Kidney (tissue), 14 donors: ENCODE data around the gene C1orf21. TPM values are rescaled to one million over a fixed set of nuclear protein-coding genes. Genes with fewer than 3 reads are reported as not detected.

Experiments used
- DNase-seq, 5 donors: peaks; one replicate each; pipeline ENCODE4 v3.0.0-alpha.2; 2013 to 2020
- FAIRE-seq: peaks from 2 replicates; lab custom pipeline; 2012; peaks lifted over from hg19 to GRCh38; lab: Jason Lieb, UNC
- H3K27ac ChIP-seq, 2 donors: one replicate each; pipeline ENCODE4 v1.7.0; 2013; ENCODE audit warnings: low read depth in 2 of 2, low read length in 2 of 2, inconsistent platforms in 1 of 2
- H3K27me3 ChIP-seq: one replicate; pipeline ENCODE4 v1.7.1; 2013; ENCODE audit warnings: low read length, inconsistent platforms; ENCODE audit not compliant: control insufficient read depth, insufficient read depth
- H3K36me3 ChIP-seq, 3 donors: one replicate each; pipeline versions ENCODE4 v1.7.0 to v1.7.1; 2013; ENCODE audit warnings: low read length in 3 of 3, control low read depth in 1 of 3, inconsistent platforms in 1 of 3; ENCODE audit not compliant: insufficient read depth in 3 of 3, control insufficient read depth in 2 of 3
- H3K4me1 ChIP-seq, 3 donors: one replicate each; pipeline versions ENCODE4 v1.7.0 to v1.7.1; 2013; ENCODE audit warnings: low read length in 3 of 3, inconsistent platforms in 1 of 3, low read depth in 1 of 3; ENCODE audit not compliant: control insufficient read depth in 2 of 3, insufficient read depth in 2 of 3
- H3K4me3 ChIP-seq, 3 donors: one replicate each; pipeline versions ENCODE4 v1.7.0 to v1.8.1; 2013; ENCODE audit warnings: low read length in 3 of 3, control low read depth in 1 of 3, inconsistent platforms in 1 of 3
- H3K9ac ChIP-seq, 3 donors: one replicate each; pipeline versions ENCODE4 v1.7.0 to v1.7.1; 2013; ENCODE audit warnings: low read length in 3 of 3, control low read depth in 1 of 3, inconsistent platforms in 1 of 3
- H3K9me3 ChIP-seq, 3 donors: one replicate each; pipeline versions ENCODE4 v1.7.0 to v1.7.1; 2013; ENCODE audit warnings: low read length in 3 of 3, control low read depth in 1 of 3, inconsistent platforms in 1 of 3; ENCODE audit not compliant: control insufficient read depth in 2 of 3, insufficient read depth in 1 of 3
- intact Hi-C: fragments of 100-400 bp; cut with DNase I; formaldehyde crosslinking; loops from one replicate; pipeline ENCODE4 v1.11.1; 2022
- polyA plus RNA-seq: library from polyadenylated mRNA; stranded (reverse); fragments of 350-450 nt; fragmentation: Illumina TruSeq; extraction: RNeasy Lipid Tissue Mini Kit (QIAGEN cat#74804); gene quantifications from one replicate; pipeline ENCODE4 v1.2.3, GENCODE V29; 2014; ENCODE audit warnings: low read depth, low replicate concordance; ENCODE audit not compliant: insufficient read depth
- total RNA-seq: library from RNA; stranded (reverse); fragmentation: NEBNext Ultra II Directional; extraction: Animal tissue kit (Norgen Biotek cat#: 25700); gene quantifications from one replicate; pipeline ENCODE4 v1.2.1, GENCODE V29; 2021
- TF ChIP-seq, protein P1 (sequence below): IDR thresholded peaks from 3 replicates; pipeline ENCODE4 v1.5.1; 2012; ENCODE audit warnings: mild to moderate bottlenecking, moderate library complexity, borderline replicate concordance; ENCODE audit not compliant: insufficient read depth; ENCODE audit errors: extremely low read depth
- donor health status: control.
- donor health status: control.
- donor health status: control.
- donor health status: control.
- donor health status: control.
- donor health status: DM: yes; HTN: yes; CAD: no.
- donor health status: Normal renal cell carcinoma (clear cell type).

The C1orf21 gene
- total and polyA plus RNA-seq, 2 donors from 2014 or later = 18.3 to 18.6 TPM

DNA sequence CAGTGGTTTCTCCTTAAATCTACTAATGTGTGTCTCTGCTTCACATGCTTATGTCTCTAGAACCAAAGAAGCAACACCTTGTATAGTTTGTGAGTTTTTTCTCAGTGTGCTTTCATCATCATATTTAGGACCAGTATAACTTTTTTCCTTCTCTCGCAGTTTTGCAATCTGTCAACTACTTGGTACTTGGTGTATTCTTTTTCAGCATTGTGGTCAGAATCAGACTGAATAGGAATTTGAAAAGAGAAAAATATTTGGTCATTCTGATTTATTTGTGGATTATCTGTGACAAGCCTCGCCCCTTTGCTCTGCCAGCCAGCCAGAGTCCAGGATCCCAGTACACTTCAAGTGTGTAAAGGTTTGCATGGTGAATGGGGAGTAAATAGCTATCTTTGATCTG lies 122.3 kb downstream of the C1orf21 start:
- no peak overlapping the region for H3K27ac ChIP-seq
- H3K4me3 ChIP-seq = no peak overlapping the region
- peaks cover 0 to 7% (median 0%) of the 10 kb centered on the region in 3 donors for H3K4me1 ChIP-seq
- H3K36me3 ChIP-seq = no peaks in the 10 kb centered on the region
- no peak overlapping the region for H3K9ac ChIP-seq
- FAIRE-seq (no peak), DNase-seq (no peak)
- H3K9me3 ChIP-seq = no peaks in the 10 kb centered on the region
- intact Hi-C loops = no loop called here
- TF ChIP-seq, protein P1, sequence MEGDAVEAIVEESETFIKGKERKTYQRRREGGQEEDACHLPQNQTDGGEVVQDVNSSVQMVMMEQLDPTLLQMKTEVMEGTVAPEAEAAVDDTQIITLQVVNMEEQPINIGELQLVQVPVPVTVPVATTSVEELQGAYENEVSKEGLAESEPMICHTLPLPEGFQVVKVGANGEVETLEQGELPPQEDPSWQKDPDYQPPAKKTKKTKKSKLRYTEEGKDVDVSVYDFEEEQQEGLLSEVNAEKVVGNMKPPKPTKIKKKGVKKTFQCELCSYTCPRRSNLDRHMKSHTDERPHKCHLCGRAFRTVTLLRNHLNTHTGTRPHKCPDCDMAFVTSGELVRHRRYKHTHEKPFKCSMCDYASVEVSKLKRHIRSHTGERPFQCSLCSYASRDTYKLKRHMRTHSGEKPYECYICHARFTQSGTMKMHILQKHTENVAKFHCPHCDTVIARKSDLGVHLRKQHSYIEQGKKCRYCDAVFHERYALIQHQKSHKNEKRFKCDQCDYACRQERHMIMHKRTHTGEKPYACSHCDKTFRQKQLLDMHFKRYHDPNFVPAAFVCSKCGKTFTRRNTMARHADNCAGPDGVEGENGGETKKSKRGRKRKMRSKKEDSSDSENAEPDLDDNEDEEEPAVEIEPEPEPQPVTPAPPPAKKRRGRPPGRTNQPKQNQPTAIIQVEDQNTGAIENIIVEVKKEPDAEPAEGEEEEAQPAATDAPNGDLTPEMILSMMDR = no peak
- H3K27me3 ChIP-seq = no peaks in the 10 kb centered on the region

DNA sequence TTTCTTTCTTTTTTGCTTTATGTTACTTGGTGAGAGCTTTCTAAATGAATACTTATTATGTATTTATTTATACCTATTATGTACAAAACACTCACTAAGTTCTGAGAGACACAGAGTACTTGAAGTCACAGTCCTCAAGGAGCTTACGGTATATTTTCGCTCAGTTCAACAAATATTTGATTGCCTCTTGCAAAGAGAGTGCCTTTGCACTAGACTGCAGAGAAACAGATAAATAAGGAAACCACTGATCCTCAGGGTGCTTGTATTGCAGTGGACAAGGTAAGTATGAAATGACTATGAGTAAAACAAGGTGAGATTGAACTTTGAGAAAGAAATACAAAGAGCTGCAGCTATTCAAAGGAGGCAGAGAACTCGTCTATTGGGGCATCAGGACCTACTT lies 123.3 kb downstream of the C1orf21 start:
- intact Hi-C loops = no loop called here
- TF ChIP-seq, protein P1 = no peak
- no peaks in the 10 kb centered on the region for H3K9me3 ChIP-seq
- no peaks in the 10 kb centered on the region for H3K27me3 ChIP-seq
- H3K27ac ChIP-seq = no peak overlapping the region
- no peak overlapping the region for H3K9ac ChIP-seq
- no peak overlapping the region for H3K4me3 ChIP-seq
- H3K4me1 ChIP-seq = peaks cover 0 to 7% (median 0%) of the 10 kb centered on the region in 3 donors
- H3K36me3 ChIP-seq = no peaks in the 10 kb centered on the region
- FAIRE-seq = no peak
- no peak for DNase-seq

DNA sequence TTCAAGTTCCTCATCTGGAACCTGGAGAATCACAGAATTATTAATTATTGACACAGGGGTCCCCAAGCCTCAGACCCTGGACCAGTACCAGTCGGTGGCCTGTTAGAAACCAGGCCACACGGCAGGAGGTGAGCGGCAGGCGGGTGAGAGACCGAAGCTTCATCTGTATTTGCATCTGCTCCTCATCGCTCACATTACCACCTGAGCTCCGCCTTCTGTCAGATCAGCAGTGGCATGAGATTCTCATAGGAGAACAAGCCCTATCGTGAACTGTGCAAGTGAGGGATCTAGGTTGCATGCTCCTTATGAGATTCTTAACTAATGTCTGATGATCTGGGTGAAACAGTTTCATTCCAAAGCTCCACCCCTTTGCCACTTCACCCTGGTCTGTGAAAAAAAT lies 125.9 kb downstream of the C1orf21 start:
- Histone ChIP-seq H3K4me3 (no peak overlapping the region), H3K9me3 (no peaks in the 10 kb centered on the region), H3K27ac (no peak overlapping the region), H3K9ac (no peak overlapping the region), H3K27me3 (no peaks in the 10 kb centered on the region), H3K4me1 (peaks cover 0 to 3% (median 0%) of the 10 kb centered on the region in 3 donors), H3K36me3 (no peaks in the 10 kb centered on the region)
- intact Hi-C loops = no loop called here
- DNase-seq = no peak
- TF ChIP-seq, protein P1 = no peak
- FAIRE-seq = no peak

DNA sequence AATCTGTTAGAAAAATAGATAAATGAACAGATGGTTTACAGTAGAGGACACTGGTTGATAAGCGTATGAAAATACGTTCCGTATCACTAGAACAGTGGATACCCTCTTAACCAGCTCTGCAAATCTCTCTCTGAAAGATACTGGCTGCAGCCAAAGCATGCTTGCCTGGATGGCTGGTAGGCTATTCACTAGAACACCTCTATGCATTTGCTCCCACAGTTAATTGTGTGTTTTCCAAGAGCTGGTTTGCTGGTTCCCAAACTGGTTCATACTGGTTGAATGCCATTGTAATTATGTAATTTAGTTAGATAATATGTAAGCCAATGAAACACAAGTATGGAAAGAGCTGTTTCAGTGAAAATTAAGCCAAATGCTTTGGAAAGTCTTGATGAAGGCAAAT lies 126.6 kb downstream of the C1orf21 start:
- H3K9me3 ChIP-seq = no peaks in the 10 kb centered on the region
- DNase-seq = no peak
- peaks cover 0 to 3% (median 0%) of the 10 kb centered on the region in 3 donors for H3K4me1 ChIP-seq
- no peak for FAIRE-seq
- H3K27me3 ChIP-seq = no peaks in the 10 kb centered on the region
- TF ChIP-seq, protein P1 = no peak
- no peak overlapping the region for H3K4me3 ChIP-seq
- no peak overlapping the region for H3K27ac ChIP-seq
- intact Hi-C loops = no loop called here
- H3K9ac ChIP-seq = no peak overlapping the region
- no peaks in the 10 kb centered on the region for H3K36me3 ChIP-seq
